Small intestine (tissue), 16 donors: ENCODE results near the gene R3HDM2. TPM values are rescaled to one million over a fixed set of nuclear protein-coding genes. Genes with fewer than 3 reads are reported as not detected.

Experiments used
- DNase-seq, 2 donors: peaks; one replicate each; pipeline versions ENCODE4 v3.0.0 to v3.0.0-alpha.2; 2013
- FAIRE-seq: peaks from 2 replicates; lab custom pipeline; 2012; peaks lifted over from hg19 to GRCh38; lab: Jason Lieb, UNC
- H3K27ac ChIP-seq, 3 donors: one replicate each; pipeline ENCODE4 v1.5.1; 2013; ENCODE audit warnings: low read length in 2 of 3, mild to moderate bottlenecking in 2 of 3, control low read depth in 1 of 3, inconsistent platforms in 1 of 3, low read depth in 1 of 3, moderate library complexity in 1 of 3
- H3K27me3 ChIP-seq, 3 donors: one replicate each; pipeline ENCODE4 v1.6.1; 2013; ENCODE audit warnings: low read length in 3 of 3, inconsistent platforms in 1 of 3; ENCODE audit not compliant: control insufficient read depth in 3 of 3, insufficient read depth in 3 of 3
- H3K36me3 ChIP-seq, 3 donors: one replicate each; pipeline ENCODE4 v1.6.1; 2013; ENCODE audit warnings: low read length in 3 of 3, inconsistent platforms in 1 of 3, low read depth in 1 of 3, mild to moderate bottlenecking in 1 of 3, moderate library complexity in 1 of 3; ENCODE audit not compliant: control insufficient read depth in 3 of 3, insufficient read depth in 2 of 3
- H3K4me1 ChIP-seq, 3 donors: one replicate each; pipeline ENCODE4 v1.6.1; 2013; ENCODE audit warnings: low read length in 2 of 3, inconsistent platforms in 1 of 3, low read depth in 1 of 3, mild to moderate bottlenecking in 1 of 3, moderate library complexity in 1 of 3; ENCODE audit not compliant: control insufficient read depth in 3 of 3, insufficient read depth in 2 of 3
- H3K4me3 ChIP-seq, 3 donors: one replicate each; pipeline ENCODE4 v1.5.1; 2013; ENCODE audit warnings: low read length in 3 of 3, control low read depth in 1 of 3, inconsistent platforms in 1 of 3, low read depth in 1 of 3, mild to moderate bottlenecking in 1 of 3, moderate library complexity in 1 of 3
- H3K9me3 ChIP-seq, 2 donors: one replicate each; pipeline ENCODE4 v1.6.1; 2013; ENCODE audit warnings: low read depth in 1 of 2, low read length in 1 of 2; ENCODE audit not compliant: control insufficient read depth in 2 of 2, insufficient read depth in 1 of 2
- WGBS, 3 donors: extraction: QIAGEN DNeasy Blood & Tissue Kit; methylation state at CpG; one replicate each; pipeline ENCODE4 v1.1.7; 2013; 5-methylcytosine and 5-hydroxymethylcytosine counted together
- long read RNA-seq, 10 donors: transcript quantifications; one replicate each; lab custom pipeline, GENCODE V29; 2026
- polyA plus RNA-seq, 4 donors: library from polyadenylated mRNA; stranded (reverse) in 3 of 4; unstranded in 1 of 4; fragments of 200-250 nt in 3 of 4; fragments of 120-200 nt in 1 of 4; gene quantifications; one replicate each; pipeline versions ENCODE4 v1.2.1 to v1.2.3, GENCODE V29; 2013
- donor health status: healthy with polysubstance abuse.
- donor health status: control.
- donor health status: control.
- donor health status: Bipolar disorder and iron deficiency.
- donor health status: healthy.

R3HDM2 gene
- 10 to 100 TPM; 14.5 to 62.4 (median 18.7) TPM for polyA plus RNA-seq
- long read RNA-seq, donor 1, partial matches to known transcripts, result 12 of 12 reads
- long read RNA-seq, donor 1, other reads (novel, unspliced or antisense), result 0 of 12 reads
- long read RNA-seq, donor 2, result 0 reads
- long read RNA-seq, donor 3, partial matches to known transcripts, result 5 of 5 reads
- long read RNA-seq, donor 3, other reads (novel, unspliced or antisense), result 0 of 5 reads
- long read RNA-seq, donor 4, result 0 reads
- long read RNA-seq, donor 5, partial matches to known transcripts, result 0 of 1 reads
- long read RNA-seq, donor 5, other reads (novel, unspliced or antisense), result 0 of 1 reads
- long read RNA-seq, donor 6, full-length matches to known transcripts, result 1 of 1 reads
- long read RNA-seq, donor 6, partial matches to known transcripts, result 0 of 1 reads
- long read RNA-seq, donor 6, other reads (novel, unspliced or antisense), result 0 of 1 reads
- long read RNA-seq, donor 7, result 0 reads
- long read RNA-seq, donor 8, result 0 reads
- long read RNA-seq, donor 9, result 0 reads
- long read RNA-seq, donor 10, partial matches to known transcripts, result 0 of 1 reads
- long read RNA-seq, donor 10, other reads (novel, unspliced or antisense), result 0 of 1 reads

DNA sequence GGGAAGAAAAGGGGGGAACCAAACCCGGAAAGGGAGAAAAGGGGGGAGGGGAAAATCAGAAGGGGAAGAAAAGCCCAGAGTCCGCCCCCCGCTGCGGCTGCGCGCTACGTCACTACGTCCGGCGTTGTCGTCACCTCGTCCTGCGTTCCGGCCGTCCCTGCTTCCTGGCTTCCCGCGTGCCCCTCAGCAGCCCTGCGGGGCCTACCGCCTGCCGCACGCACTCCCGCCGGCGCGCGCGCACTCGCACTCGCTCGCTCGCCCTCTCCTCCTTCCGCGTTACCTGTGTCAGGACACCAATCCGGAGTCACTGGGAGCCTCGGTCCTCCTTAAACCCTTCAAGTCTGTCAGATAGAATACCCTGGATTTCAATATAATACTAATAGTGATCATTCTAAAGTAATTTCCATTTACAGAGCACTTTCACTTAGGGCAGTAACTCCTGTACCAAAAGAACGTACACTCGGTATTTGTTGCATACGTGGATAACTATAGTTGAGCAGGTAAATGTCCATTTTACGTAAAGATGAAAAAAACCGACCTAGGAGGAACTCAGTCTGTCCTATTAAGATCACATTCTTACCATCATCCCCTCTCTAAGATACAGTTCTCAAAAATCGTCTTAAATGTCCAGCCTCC is at the start of gene R3HDM2:
R3HDM2 (minus strand) TSS at position 113 of the 636 bp plus-strand sequence. CDS start 120,615 bp downstream, outside the sequence.
- H3K36me3 ChIP-seq, result peaks cover 0 to 2% (median 0%) of the 10 kb centered on the region in 3 donors
- FAIRE-seq, result no peak
- 1 to 2% (median 1%) methylated on average over 29 to 41 of the region's 41 CpGs for WGBS, 3 donors
- no peaks in the 10 kb centered on the region for H3K27me3 ChIP-seq
- H3K27ac ChIP-seq, result peak within 1 kb of the TSS; percentile 90 to 97 (median 94)
- H3K4me3 ChIP-seq, result peak within 1 kb of the TSS; percentile 69 to 97 (median 72)
- no peaks in the 10 kb centered on the region for H3K9me3 ChIP-seq
- DNase-seq, result peak; percentile 95 to 98
- peaks cover 0 to 26% (median 3%) of the 10 kb centered on the region in 3 donors for H3K4me1 ChIP-seq

- H3K4me3 ChIP-seq, result peak within 1 kb of the TSS in 1 of 3 donors; percentile 48
- DNase-seq, result peak in 1 of 2 donors; percentile 52
- 61 to 67% (median 64%) methylated on average over 6 of the region's 6 CpGs for WGBS, 3 donors
Observed at GRCh38 chr12:57479376-57480115, 48.7 kb upstream of the R3HDM2 start, which contains the start of gene ARHGAP9. Gene ARHGAP9, minus strand, starts transcription at chr12:57479866. Its CDS starts 460 bp downstream, at chr12:57479406.

GRCh38 chr12:57479043-57479375 is 48.2 kb upstream of the R3HDM2 start:
- Histone ChIP-seq H3K9me3 (no peaks in the 10 kb centered on the region), H3K4me3 (peak overlapping the region in 1 of 3 donors; percentile 48), H3K36me3 (peaks cover 0 to 6% (median 0%) of the 10 kb centered on the region in 3 donors), H3K27me3 (peaks cover 0 to 56% (median 0%) of the 10 kb centered on the region in 3 donors), H3K4me1 (peaks cover 0 to 17% (median 2%) of the 10 kb centered on the region in 3 donors), H3K27ac (peak overlapping the region; percentile 3 to 94 (median 69))
- WGBS, 3 donors, result 59 to 80% (median 77%) methylated on average over 10 of the region's 10 CpGs
- DNase-seq (no peak), FAIRE-seq (no peak)

More at GRCh38 chr12:57479376-57480115, 48.7 kb upstream of the R3HDM2 start, which contains the start of gene ARHGAP9:
- Histone ChIP-seq H3K9me3 (no peaks in the 10 kb centered on the region), H3K4me1 (peaks cover 0 to 17% (median 2%) of the 10 kb centered on the region in 3 donors), H3K27me3 (peaks cover 0 to 50% (median 0%) of the 10 kb centered on the region in 3 donors), H3K27ac (peak within 1 kb of the TSS; percentile 3 to 94 (median 71)), H3K36me3 (peaks cover 0 to 4% (median 0%) of the 10 kb centered on the region in 3 donors)
- no peak for FAIRE-seq

DNA sequence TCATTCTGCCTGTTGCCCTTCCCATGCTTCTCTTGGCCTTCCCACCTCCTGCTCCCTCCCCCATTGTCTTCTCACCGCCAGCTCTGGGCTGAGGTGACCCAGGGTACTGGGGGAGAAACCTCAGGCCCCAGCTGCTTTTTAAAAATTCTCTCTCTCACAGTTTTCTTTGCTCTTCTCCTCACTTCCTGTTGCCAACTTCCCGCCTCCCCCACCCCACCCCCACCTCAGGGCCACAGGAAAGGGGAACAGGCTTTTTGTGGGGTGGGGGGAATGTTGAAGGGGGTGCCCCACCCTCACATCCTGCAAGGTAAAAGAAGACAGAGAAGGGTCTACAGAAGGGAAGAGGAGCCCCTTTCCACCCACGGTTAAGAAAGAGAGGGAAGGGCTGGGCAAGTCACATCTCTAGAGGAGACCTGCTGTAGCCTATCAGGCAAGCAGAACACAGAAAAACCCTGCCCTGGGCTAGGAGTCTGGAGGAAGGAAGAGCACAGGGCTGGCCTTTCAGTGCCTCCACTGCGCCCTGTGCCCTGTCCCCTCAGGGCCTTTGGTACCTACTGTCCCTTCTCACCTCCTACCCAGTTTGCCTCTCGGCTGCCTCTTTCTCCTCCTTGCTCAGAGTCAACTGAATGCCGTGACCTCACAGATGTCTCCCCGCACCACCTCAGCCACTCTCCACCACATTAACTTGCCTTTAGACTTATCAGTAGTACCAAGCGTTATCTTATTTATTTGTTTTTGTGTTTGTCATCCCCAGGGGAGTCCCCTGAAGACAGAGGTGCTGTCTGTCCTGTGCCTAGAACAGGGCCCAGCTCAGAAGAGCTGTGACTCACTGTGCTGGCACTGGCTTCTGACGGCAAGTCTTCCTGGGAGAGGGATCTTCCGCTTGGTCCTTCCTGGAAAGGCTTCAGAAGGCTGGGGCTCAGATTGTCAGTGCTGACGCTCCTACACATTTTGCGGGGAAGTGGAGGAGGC is 47.2 kb upstream of the R3HDM2 start:
- Histone ChIP-seq H3K9me3 (no peaks in the 10 kb centered on the region), H3K27me3 (peaks cover 0 to 59% (median 0%) of the 10 kb centered on the region in 3 donors), H3K27ac (peak overlapping the region in 2 of 3 donors; percentile 71 to 94), H3K4me3 (peak overlapping the region in 2 of 3 donors; percentile 32 to 48), H3K4me1 (peaks cover 0 to 17% (median 2%) of the 10 kb centered on the region in 3 donors), H3K36me3 (peaks cover 0 to 6% (median 0%) of the 10 kb centered on the region in 3 donors)
- FAIRE-seq (no peak), DNase-seq (no peak)
- 54 to 65% (median 56%) methylated on average over 10 to 12 of the region's 12 CpGs for WGBS, 3 donors

DNA sequence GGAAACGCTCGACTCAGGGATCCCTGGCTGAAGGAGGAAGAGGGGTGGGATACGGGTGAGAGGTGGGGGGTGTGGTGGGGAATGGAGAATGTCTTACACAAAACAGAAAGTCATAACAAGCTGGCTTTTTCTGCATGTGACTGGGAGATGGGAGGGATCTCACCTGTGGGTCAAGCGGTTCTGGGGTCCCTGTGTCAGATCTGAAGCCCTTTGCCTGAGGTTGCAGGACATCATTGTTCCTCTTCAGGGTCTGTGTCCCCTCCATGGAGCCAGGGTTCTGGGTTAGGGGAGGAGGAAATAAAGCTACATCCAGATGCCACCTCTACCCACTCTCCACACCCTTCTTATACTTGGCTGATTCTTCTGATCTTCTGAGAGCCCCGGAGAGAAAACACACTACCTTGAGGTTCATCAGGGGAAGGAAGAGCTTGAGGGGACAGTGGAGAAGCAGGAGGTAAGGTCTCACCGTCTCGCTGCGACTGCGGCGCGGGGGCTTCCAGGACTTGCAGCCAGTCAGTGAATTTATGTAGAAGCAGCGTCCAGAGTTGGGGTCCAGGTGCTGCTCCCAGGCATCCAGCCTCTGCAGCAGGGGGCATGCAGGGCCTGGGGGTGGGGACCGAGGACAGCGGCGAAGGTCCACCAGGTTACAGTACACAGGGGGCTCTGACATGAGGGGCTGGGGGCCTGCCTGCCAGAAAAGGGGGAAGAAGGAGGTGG is 46.3 kb upstream of the R3HDM2 start:
- H3K27ac ChIP-seq, result peak overlapping the region in 1 of 3 donors; percentile 83
- H3K27me3 ChIP-seq, result peaks cover 0 to 59% (median 0%) of the 10 kb centered on the region in 3 donors
- no peak for FAIRE-seq
- no peak for DNase-seq
- peaks cover 0 to 17% (median 2%) of the 10 kb centered on the region in 3 donors for H3K4me1 ChIP-seq
- 62 to 83% (median 66%) methylated on average over 14 to 15 of the region's 15 CpGs for WGBS, 3 donors
- no peaks in the 10 kb centered on the region for H3K9me3 ChIP-seq
- H3K4me3 ChIP-seq, result peak overlapping the region; percentile 8 to 48 (median 32)
- H3K36me3 ChIP-seq, result peaks cover 0 to 6% (median 0%) of the 10 kb centered on the region in 3 donors

- Histone ChIP-seq H3K4me1 (peaks cover 0 to 23% (median 2%) of the 10 kb centered on the region in 3 donors), H3K36me3 (peaks cover 0 to 8% (median 0%) of the 10 kb centered on the region in 3 donors), H3K27me3 (peaks cover 0 to 52% (median 0%) of the 10 kb centered on the region in 3 donors), H3K27ac (peak overlapping the region in 2 of 3 donors; percentile 12 to 83), H3K9me3 (no peaks in the 10 kb centered on the region), H3K4me3 (peak overlapping the region; percentile 32 to 48 (median 35))
- WGBS, 3 donors, result 14 to 24% (median 19%) methylated on average over 27 to 29 of the region's 29 CpGs
- FAIRE-seq (no peak), DNase-seq (no peak)
Observed at GRCh38 chr12:57476162-57476992, 45.5 kb upstream of the R3HDM2 start.
